ENCODE measurements around the gene RBM38.

- TF ChIP-seq CTCF (IDR thresholded peaks at IDR 0.05), result no peak
- TF ChIP-seq EZH2 (IDR thresholded peaks at IDR 0.05), result no peak
- no peak for TF ChIP-seq EZH2phosphoT487 (IDR thresholded peaks at IDR 0.05)
Observed at GRCh38 chr20:57449398-57450354, 58.5 kb downstream of the RBM38 start.

All from neural progenitor cell (in vitro differentiated cells).